HG03103 (cell line): ENCODE measurements around the gene BCL2L13.

Experiments used
- ATAC-seq: cut with Tn5 transposase; IDR thresholded peaks from one replicate; pipeline ENCODE4 v1.9.1; 2021; ENCODE audit warnings: low read depth; ENCODE audit not compliant: unreplicated experiment

Gene BCL2L13

DNA sequence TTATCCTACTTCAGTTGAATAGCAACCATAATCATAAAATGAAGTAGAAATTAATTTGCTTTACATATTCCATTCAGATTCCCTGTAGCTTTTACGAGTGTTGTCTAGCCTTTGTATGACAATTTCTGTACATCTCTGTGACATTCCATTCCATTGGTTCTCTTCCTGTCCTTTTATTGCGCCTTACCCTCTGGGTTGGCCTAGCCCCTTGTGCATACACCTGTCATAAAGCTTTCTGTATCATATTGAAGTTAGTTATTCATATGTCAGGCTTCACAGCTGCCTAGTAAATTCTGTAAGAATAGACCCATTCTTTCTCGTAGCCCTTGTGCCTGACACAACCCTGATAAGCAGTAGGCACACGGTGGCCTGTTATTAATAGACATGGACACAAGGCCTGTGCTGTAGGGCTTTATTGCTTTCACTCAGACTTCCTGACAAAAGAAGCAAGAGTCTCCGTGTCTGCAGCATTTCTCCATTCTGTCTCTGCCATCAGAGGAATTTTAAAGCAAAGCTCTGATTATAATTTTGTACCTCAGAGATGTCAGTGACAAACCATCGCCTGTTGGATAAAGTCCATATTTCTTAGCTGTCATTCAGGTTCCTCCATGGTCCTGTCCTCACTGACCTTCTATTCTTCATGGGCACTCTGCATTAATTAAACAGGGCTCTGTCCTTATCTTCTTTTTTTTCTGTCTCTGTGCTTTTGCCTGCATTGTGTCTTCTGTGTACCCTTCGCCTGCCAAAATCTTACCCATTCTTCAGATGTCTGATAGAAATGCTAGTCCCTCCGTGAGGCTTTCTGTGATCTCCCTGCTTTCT is 86.3 kb downstream of the BCL2L13 start:
- no peak for ATAC-seq

DNA sequence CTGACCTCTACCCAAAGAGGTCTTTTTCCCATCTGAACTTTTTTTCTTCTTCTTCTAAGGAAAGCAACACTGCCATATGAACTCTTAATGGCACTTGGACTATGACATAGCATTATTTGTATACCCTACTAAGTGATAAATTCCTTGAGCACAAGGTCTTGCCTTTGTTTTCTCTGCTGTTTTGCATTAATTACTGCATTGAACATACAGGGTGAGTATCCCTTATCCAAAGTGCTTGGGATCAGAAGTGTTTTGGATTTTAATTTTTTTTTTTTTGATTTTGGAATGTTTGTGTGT is 86.9 kb downstream of the BCL2L13 start:
- no peak for ATAC-seq

DNA sequence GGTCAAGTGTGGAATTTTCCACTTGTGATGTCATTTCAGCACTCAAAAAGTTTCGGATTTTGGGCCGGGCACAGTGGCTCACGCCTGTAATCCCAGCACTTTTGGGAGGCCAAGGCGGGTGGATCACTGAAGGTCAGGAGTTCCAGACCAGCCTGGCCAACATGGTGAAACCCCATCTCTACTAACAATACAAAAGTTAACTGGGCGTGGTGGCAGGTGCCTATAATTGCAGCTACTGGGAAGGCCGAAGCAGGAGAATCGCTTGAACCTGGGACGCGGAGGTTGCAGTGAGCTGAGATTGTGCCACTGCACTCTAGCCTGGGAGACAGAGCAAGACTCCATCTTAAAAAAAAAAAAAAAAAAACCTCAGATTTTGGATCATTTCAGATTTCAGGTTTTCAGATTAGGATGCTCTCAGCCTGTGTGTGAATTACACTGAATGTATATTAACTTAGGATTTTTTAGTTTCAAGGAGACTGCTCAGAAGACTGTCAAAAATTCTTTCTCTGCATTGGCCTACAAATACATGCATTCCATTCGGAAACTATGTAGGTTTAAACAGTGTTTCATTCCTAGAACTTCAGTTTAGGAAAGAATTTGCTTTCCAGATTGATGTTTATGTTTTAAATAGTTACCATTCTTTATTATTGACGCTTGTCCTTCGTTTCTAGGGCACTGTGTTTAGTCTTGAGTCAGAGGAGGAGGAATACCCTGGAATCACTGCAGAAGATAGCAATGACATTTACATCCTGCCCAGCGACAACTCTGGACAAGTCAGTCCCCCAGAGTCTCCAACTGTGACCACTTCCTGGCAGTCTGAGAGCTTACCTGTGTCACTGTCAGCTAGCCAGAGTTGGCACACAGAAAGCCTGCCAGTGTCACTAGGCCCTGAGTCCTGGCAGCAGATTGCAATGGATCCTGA is 87.7 kb downstream of the BCL2L13 start:
- ATAC-seq, result no peak

DNA sequence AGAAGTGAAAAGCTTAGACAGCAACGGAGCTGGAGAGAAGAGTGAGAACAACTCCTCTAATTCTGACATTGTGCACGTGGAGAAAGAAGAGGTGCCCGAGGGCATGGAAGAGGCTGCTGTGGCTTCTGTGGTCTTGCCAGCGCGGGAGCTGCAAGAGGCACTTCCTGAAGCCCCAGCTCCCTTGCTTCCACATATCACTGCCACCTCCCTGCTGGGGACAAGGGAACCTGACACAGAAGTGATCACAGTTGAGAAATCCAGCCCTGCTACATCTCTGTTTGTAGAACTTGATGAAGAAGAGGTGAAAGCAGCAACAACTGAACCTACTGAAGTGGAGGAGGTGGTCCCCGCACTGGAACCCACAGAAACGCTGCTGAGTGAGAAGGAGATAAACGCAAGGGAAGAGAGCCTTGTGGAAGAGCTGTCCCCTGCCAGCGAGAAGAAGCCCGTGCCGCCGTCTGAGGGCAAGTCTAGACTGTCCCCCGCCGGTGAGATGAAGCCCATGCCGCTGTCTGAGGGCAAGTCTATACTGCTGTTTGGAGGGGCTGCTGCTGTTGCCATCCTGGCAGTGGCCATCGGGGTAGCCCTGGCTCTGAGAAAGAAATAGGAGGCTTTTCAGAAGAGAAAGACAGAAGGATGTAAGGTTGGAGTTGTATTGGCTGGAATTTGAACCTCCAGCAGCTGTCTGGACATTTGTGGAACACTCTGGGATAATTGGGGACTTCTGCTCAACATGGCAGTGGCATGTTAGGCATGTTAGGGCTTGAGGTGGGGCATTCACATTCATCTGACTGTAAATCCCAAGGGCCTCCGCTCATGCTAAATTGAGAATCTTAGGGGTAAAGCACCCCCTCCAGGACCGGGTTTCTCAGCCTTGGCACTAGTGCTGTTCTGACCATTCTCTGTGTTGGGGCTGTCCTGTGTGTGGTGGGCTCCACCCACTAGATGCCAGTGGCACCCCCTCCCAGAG is 88.7 kb downstream of the BCL2L13 start:
- ATAC-seq, result no peak

DNA sequence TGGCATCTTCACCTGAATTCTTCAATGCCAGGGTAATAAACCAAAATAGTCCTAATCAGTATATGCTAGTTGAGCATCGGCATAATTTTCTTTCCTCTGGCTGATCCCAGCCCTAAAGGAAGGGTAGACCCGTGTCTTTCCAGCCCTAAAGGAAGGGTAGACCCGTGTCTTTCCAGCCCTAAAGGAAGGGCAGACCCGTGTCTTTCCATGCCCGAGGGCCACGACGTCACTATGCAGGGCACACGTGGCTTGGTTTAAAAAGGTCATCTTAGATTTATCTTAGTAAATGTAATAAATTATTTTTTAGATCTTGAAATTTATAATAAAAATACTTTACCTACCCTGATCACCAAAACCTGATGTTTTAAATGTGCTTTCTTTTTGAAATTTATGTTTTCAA is 90.2 kb downstream of the BCL2L13 start:
- no peak for ATAC-seq

DNA sequence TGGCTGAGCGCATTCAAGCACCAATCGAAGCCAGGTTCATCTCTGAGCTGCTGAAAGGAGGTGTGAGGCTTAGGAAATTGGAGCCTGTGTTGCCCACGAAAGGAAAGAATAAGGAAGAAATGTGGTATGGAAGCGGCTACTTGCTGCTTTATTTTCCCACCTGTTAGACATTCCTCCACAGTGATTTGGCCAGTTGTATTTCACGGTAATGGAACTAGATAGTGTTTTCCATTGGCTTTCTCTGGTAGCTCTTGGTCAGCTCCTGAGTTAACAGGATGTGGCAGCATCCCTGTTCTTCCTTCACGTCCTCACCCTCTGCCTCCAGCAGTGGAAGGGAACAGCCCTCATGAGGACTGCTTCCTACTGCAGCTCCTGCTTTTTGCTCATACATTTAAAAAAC is 91.0 kb downstream of the BCL2L13 start:
- no peak for ATAC-seq

DNA sequence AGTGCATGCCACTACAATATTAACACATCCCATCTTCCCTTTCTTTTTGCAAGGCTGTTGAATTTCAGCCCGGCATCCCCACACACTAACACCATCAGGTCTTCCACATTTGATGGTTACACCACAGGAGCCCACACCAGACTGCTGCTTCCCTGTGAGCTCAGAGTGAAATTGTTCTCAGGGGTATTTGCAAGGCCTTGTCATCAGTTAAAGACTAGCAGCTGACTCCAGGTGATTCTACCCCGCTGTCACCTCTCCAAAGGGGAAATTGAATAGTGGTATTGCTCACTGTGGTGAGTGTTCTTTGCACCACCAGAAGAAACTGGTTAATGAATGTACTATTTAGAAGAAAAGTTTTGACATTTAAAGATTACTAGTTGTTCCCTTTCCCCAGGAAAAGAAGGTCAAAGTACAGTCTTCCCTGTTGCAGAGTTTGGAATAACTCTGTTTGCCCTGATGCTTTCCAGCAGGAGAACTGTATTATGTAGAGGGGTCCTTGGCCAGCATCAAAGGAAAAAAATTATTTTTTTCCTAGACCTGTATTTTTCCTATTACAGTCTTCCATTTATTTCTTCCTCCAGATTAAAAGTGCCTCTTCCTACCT is 93.8 kb downstream of the BCL2L13 start:
- ATAC-seq, result no peak

DNA sequence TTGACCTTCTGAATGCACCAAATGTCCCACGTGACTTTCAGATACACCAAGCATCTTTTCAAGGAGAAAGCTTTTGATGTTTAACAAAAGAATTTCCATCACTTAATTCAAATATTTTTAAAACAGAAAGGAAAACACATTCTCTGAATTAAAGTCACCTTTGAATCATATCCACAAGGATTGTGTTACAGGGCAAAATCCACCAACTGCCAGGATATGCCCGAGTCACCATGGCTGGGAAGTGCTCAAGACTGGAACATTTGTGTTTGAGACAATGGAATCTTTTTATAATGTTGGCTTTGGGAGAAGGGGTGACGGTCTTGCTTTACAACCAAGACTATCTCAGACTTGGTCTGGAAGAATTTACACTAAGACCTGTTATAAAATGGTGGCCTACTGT is 94.9 kb downstream of the BCL2L13 start:
- ATAC-seq, result no peak

DNA sequence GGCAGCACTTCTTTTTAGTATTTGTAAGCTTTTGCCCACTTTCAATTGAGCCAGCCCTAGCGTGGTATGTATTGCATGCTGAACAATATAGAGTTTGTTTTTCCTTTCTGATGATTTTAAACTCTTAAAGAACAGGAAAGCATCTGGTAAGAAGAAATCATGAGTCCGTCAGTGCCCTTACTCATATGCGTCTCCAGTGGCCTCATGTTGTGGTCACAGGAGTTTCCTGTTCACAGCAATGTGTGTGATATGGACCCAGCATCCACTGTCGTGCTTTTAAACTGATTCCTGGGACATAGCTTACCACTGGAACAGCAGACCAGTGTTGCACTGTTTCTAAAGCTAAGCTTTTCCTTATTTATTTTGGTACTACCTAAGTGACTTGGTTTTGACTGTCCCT is 95.6 kb downstream of the BCL2L13 start:
- ATAC-seq, result no peak

DNA sequence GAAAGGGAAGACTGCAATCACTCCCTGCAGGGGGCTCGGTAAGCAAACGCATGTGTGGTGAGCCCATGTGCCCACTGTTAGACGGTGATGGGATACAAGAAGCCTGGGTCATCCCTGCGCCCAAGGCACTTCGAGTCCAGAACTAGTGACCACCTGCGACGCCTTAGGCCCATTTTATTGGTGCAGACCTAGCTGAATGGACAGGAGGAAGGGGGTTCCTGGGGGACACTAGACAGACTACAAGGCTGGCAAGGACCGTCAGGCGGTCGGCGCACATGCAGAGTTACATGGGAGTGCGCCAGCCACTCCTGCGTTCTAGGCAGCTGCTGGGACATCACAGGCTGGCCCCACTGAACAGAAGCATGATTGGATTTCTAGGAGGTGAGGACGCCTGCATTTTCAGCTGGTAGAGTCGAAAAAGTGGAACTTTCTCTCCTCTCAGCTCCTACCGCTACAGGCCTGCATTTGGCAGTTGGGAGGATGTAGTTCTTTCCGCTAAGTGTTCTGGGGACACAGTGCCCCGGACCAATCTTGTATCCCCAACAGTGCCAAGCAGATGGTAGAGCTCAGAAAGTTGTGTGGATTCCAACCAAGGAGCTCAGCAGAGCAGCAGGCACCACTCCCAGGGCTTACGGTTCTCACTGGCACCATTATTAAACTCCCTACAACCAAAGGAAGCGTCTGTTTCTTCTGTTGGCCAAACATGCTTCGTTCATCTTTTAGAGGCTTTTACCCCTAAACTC is 100.0 kb downstream of the BCL2L13 start:
- ATAC-seq, result no peak

DNA sequence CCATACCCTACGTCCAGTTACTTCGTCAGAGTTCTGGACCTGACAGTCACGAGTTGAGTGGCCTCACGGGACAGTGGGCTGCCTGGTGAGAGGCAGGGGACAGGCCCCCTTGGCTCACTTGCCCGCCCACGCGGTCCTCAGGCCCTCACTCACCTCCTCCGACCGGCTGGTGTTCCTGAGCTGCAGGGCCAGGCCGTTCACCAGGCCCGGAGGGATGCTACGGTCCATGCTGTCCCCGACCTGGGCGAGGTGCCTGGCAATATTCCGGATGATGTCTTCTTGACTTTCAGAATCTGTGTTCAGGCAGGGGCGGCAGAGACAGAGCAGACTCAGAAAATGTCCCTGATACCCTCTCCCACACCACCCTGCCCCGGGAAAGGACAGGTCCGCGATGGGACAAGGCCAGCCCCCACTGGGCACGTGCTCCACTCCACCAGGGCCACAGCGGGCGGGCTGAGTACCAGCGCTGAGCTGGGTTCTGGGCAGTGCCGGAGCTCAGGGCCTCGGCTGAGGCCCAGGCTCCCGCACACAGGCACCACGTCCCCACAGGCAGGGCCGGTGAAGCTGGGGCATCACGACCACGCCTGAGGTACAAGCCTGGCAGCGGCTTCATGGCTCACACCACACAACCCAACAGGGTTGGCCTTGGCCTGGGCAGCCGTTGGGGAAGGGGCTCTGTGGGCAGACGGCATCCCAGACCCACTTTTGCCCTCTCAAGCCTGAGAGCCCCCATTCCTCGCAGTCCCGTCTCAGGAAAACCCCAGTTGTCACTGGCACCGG is 100.8 kb downstream of the BCL2L13 start:
- no peak for ATAC-seq

DNA sequence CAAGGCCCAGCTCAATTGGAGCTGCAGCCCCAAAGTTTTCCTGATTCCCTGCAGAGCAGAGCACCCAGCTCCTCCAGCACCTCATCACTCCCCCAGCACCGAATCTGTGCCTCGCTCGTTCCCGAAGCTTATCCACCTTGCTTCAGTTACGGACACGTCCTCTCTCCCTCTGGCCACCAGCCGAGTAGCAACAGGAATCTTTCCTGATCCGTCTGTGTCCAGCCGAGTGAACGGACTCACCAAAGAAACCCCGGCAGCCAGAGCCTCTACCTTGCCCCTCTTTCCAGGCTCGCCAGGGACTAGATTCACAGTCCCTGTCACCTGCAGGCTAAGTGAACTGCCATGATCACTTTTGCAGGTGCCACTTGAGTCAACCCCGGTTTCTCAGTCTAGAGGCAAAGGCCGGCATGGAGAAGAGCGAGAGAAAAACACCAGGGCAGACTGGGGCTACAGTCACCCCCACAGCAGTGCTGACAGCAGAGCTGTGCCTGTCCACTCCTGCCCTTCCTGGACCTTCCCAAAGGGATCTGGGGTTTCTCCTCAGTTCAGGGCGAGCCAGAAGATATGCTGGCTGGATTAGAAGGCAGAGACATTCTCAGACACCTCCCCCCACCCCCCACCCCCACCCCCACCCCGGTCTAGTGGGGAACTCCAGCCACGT is 103.4 kb downstream of the BCL2L13 start:
- ATAC-seq, result no peak

DNA sequence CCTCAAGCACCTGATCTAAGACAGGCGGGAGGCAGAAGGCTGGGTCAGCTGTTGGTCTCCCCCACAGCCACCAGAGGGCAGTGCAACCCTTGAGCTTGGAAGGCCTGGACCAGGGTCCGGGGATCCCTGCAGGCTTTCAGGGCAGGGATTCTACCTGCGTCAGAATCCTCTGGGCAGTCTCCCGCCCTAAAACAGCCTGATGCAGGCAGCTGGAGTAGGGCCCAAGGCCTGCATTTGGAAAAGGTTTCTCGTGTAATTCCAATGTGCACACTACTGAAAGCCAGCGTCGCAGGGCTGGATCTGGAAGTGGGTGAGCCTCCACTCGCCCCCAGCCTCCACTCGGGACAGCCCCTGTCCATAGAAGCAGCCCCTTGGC is 104.0 kb downstream of the BCL2L13 start:
- ATAC-seq, result no peak

DNA sequence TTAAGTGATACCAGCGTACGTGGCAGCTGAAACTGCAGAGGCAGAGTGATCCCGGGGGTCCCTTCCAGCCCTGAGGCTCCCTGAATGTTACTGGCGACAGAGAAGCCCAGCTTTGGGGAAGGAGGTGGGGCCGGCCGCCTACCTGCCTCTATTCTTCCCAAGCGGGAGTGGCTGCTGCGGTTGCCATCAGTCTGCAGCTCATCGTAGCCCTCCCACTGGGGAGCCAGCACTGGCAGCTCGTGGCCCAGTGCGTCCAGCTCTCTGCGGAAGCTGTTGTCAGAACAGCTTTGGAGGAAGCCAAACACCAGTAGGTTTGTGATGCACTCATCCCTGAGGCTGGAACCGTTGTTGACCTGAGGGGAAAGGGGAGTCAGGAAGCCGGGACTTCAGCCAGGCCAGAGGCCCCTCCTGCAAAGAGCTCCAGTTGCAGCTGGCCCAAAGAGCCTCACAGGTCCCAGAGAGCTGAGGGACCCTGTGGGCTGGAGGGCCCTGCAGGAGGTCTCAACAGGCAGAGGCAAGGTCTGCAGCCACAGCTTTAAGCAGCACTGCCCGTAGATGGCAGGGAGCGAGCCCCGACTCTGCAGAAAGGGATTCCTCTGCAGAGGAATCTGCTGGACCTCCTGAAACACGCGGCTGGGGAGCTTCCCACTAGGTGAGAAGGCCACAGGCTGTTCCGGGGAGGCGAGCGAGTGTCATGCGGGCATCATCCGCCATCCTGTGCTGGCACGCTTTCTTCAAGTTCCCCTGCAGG is 105.3 kb downstream of the BCL2L13 start:
- no peak for ATAC-seq

DNA sequence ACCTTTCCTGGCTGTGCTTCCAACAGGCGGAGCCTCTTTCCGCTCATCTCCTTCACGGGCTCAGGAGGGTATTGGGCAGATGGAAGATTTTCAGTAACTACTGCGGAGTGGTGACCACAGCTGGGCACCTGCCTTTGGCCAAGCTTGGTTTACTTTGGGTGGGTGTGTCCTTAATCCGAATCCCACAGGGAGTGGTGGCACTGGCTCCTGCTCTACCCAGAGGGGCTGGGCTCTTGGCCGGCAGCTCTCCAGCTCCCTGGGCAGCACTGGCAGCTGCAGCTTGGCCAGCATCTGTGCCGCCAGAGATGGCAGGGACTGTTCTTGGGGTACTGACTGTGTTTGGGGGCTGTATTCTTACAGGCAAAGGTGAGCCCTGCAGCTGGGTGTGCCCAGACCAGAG is 105.9 kb downstream of the BCL2L13 start:
- no peak for ATAC-seq

DNA sequence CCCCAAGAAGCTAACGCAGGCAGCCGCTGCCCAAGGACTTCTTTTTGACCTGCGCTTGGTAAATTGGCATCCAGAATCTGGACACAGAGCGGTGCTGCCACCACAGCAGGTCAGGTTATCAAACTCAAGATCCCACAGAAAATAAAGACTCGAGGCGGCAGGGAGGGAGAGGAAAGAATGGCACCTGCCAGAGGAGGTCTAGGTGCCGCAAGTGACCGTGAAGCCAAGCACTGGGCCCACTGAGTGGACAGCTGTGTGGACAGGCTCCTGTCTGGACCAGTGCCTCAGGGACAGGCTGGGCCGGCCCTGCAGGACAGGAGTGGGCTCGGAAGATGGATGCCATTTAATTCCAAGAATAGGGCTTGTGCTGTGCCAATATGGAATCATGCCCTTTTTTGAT is 108.4 kb downstream of the BCL2L13 start:
- ATAC-seq, result no peak

DNA sequence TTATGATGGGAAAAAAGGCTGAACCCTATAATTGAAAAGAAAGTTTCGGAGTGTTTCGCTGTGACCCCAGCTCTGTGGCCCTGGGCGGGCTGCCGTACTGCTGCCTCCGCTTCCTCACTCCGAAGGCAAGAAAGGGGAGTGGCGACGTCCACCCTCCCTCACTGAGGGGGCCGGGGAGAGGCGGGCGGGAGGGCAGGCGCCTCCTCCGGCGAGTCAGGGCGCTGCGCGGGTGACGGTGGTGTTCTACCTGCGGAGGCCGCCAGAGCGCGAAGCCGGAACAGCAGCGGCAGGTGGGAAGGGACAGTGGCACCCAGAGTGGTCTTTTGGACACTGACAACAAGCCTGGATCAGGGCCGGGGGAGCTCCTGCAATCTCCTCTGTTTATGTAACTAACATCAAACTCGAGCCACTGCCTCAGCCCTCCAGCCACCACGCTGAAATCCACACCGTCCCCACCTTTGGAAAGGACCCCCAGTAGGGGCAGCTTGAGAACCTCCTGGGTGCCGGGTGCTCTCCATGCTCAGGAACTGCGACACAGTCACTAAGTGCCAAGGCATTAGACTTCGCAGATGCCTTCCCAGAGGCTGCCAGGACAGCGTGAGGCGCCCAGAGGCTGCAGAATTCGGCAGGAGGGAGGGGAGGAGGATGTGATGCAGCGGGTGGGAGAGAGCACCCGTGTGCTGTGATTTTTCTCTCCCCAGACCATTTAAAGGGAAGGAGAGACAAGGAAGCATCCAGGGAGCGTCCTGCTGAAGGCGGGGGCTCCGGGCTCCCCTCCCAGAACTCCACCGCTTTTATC is 110.2 kb downstream of the BCL2L13 start:
- no peak for ATAC-seq
